HG03108 (cell line): ENCODE measurements around the gene CLCN3.
"Not testable (repeated sequence)": the region's sequence is repeated elsewhere in the genome, so short reads cannot be mapped to it uniquely, and the experiment has no call there.

Source experiments
- ATAC-seq: cut with Tn5 transposase; IDR thresholded peaks from one replicate; pipeline ENCODE4 v1.9.1; 2021; ENCODE audit warnings: moderate library complexity; ENCODE audit not compliant: unreplicated experiment

Gene CLCN3

GRCh38 chr4:169652535-169652934 is 32.2 kb downstream of the CLCN3 start:
- ATAC-seq, result no peak

- ATAC-seq, result no peak
Measured at GRCh38 chr4:169655401-169655800, 35.0 kb downstream of the CLCN3 start.

- ATAC-seq, result no peak
Measured at GRCh38 chr4:169657470-169658107, 37.2 kb downstream of the CLCN3 start.

- no peak for ATAC-seq
Measured at GRCh38 chr4:169658196-169658595, 37.8 kb downstream of the CLCN3 start.

GRCh38 chr4:169658975-169659715 is 38.8 kb downstream of the CLCN3 start:
- no peak for ATAC-seq

- ATAC-seq, result peak; percentile 94
Measured at GRCh38 chr4:169659716-169660670, 39.6 kb downstream of the CLCN3 start.

GRCh38 chr4:169660929-169661328 is 40.6 kb downstream of the CLCN3 start:
- ATAC-seq, result no peak

GRCh38 chr4:169661761-169662160 is 41.4 kb downstream of the CLCN3 start:
- no peak for ATAC-seq

- no peak for ATAC-seq
Measured at GRCh38 chr4:169662206-169662605, 41.8 kb downstream of the CLCN3 start.

GRCh38 chr4:169663402-169663801 is 43.0 kb downstream of the CLCN3 start:
- no peak for ATAC-seq

- no peak for ATAC-seq
Measured at GRCh38 chr4:169663831-169664230, 43.5 kb downstream of the CLCN3 start.

- no peak for ATAC-seq
Measured at GRCh38 chr4:169664615-169665014, 44.2 kb downstream of the CLCN3 start.

- no peak for ATAC-seq
Measured at GRCh38 chr4:169665046-169665737, 44.8 kb downstream of the CLCN3 start.

- ATAC-seq, result no peak
Measured at GRCh38 chr4:169668069-169668721, 47.8 kb downstream of the CLCN3 start.

- no peak for ATAC-seq
Measured at GRCh38 chr4:169675825-169676224, 55.4 kb downstream of the CLCN3 start.

GRCh38 chr4:169677150-169677748 is 56.9 kb downstream of the CLCN3 start:
- ATAC-seq, result no peak

GRCh38 chr4:169678486-169678885 is 58.1 kb downstream of the CLCN3 start:
- ATAC-seq, result not testable (repeated sequence)

- not testable (repeated sequence) for ATAC-seq
Measured at GRCh38 chr4:169678951-169679591, 58.7 kb downstream of the CLCN3 start.

GRCh38 chr4:169682372-169683047 is 62.1 kb downstream of the CLCN3 start:
- no peak for ATAC-seq
